Measurements from ENCODE around the gene APLP2.

DNA sequence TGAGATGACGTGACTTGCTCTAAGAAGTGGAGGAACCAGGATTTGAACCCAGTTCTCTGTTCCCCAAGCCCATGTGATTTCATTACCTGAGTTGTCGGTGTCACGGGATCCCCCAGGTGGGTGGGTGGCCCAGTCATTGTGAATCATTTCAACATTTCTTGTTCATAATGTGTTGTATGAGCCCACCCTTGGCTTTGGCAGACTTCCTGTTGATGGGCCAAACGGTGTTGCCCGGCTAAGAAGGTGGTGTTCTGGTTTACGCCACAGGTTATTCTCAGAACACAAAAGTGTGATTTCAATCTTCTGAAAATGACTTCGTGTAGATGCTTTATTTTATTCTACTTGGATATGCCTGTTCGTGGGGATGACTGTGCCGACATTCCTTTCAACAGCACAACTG, 68.3 kb downstream of the APLP2 start:
- no peak for TF ChIP-seq POLR2AphosphoS5 (IDR thresholded peaks at IDR 0.05; ENCODE audit: borderline replicate concordance, low read depth, low read length)
- no peak for TF ChIP-seq EZH2 (IDR thresholded peaks at IDR 0.05)

All from SK-N-MC (cell line).